Endothelial cell (in vitro differentiated cells): ENCODE results near the gene GAN. TPM values are rescaled to one million over a fixed set of nuclear protein-coding genes. Genes with fewer than 3 reads are reported as not detected.

Experiments used
- DNase-seq: peaks from one replicate; pipeline ENCODE4 v3.0.0; 2021; ENCODE audit warnings: low spot score
- H3K27ac Mint-ChIP-seq: one replicate; pipeline ENCODE4 v1.8.0; 2021; ENCODE audit warnings: mixed read lengths, inconsistent platforms; ENCODE audit not compliant: unreplicated experiment
- H3K27me3 Mint-ChIP-seq: one replicate; pipeline ENCODE4 v1.8.0; 2021; ENCODE audit warnings: mild to moderate bottlenecking, moderate library complexity, mixed read lengths, inconsistent platforms; ENCODE audit not compliant: unreplicated experiment
- H3K36me3 Mint-ChIP-seq: one replicate; pipeline ENCODE4 v1.8.0; 2021; ENCODE audit warnings: mild to moderate bottlenecking, low read depth, mixed read lengths, inconsistent platforms; ENCODE audit not compliant: unreplicated experiment
- H3K4me1 Mint-ChIP-seq: one replicate; pipeline ENCODE4 v1.8.0; 2021; ENCODE audit warnings: mild to moderate bottlenecking, mixed read lengths, inconsistent platforms; ENCODE audit not compliant: unreplicated experiment
- H3K4me3 Mint-ChIP-seq: one replicate; pipeline ENCODE4 v1.8.0; 2021; ENCODE audit warnings: mild to moderate bottlenecking, mixed read lengths, inconsistent platforms; ENCODE audit not compliant: unreplicated experiment
- H3K9me3 Mint-ChIP-seq: one replicate; pipeline ENCODE4 v1.8.0; 2021; ENCODE audit warnings: mixed read lengths, inconsistent platforms; ENCODE audit not compliant: unreplicated experiment
- CTCF ChIP-seq: fragments of 200-600 bp; sonication (generic); IDR thresholded peaks from one replicate; pipeline ENCODE4 v1.5.0; 2021; ENCODE audit warnings: antibody characterized with exemption; ENCODE audit not compliant: unreplicated experiment
- total RNA-seq: library from RNA; stranded (reverse); fragmentation: NEBNext Ultra II Directional; extraction: Animal tissue kit (Norgen Biotek cat#: 25700); gene quantifications from one replicate; pipeline ENCODE4 v1.2.1, GENCODE V29; 2021; ENCODE audit not compliant: unreplicated experiment

Gene GAN
- total RNA-seq, 1 donor from 2014 or later = 24.2 TPM

DNA sequence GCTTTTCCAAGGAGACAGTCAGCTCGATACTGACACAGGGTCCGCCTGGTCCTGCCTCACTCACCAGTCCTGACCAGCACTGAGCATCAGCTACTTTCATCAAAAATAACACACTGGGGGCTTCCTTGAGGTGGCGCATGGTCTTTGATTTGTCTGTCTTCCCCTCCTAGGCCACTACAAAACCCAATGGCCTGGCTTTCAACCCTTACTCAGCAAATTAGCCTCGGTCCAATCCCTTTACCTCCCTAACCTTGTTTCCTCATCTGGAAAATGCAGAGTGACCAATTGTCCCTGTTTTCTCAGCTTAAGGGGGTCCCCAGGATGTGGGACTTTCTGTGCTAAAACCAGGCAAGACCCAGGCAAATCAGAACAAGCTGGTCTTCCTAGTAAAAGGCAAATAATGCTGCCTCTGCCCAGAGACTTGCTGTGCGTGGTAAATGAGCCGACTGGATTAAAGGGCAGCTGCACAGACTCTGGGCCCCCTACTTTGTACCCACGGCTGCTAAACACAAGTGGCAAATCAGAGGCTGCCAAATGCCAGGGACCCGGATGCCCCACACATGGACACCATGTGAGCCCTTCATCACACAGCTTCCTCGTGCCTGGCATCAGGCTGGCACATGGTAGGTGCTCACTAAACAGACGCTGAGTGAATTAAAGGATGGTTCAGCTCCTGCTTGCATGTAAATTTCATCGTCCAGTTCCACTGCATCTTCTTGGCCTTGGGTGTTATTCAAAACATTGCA is 98.7 kb downstream of the GAN start:
- peaks cover 9% of the 10 kb centered on the region for H3K4me1 Mint-ChIP-seq
- H3K27ac Mint-ChIP-seq = no peak overlapping the region
- no peak for DNase-seq
- H3K9me3 Mint-ChIP-seq = no peaks in the 10 kb centered on the region
- H3K27me3 Mint-ChIP-seq = peaks cover 6% of the 10 kb centered on the region
- H3K36me3 Mint-ChIP-seq = no peaks in the 10 kb centered on the region
- no peak overlapping the region for H3K4me3 Mint-ChIP-seq
- no peak for TF ChIP-seq CTCF

DNA sequence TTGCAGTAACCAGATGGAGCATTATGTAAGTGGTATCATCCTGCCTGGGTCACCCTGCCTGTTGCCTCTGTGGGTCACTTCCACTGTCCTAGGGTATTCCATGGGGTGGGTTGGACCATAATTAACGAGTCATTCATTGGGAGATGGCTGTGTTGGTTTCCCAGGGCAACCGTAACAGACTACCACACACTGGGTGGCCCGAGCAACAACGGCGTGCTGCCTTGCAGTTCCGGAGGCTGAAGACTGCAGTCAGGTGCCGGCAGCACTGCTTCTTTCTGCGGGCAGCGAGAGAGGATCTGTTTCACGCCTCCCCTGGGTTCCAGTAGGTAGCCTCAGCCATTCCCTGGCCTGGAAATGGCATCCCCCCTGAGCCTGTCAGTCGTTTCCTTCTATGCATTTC is 101.0 kb downstream of the GAN start:
- peaks cover 9% of the 10 kb centered on the region for H3K4me1 Mint-ChIP-seq
- no peak for TF ChIP-seq CTCF
- H3K4me3 Mint-ChIP-seq = no peak overlapping the region
- peak; percentile 8 for DNase-seq
- peaks cover 2% of the 10 kb centered on the region for H3K27me3 Mint-ChIP-seq
- H3K36me3 Mint-ChIP-seq = no peaks in the 10 kb centered on the region
- no peaks in the 10 kb centered on the region for H3K9me3 Mint-ChIP-seq
- H3K27ac Mint-ChIP-seq = no peak overlapping the region

DNA sequence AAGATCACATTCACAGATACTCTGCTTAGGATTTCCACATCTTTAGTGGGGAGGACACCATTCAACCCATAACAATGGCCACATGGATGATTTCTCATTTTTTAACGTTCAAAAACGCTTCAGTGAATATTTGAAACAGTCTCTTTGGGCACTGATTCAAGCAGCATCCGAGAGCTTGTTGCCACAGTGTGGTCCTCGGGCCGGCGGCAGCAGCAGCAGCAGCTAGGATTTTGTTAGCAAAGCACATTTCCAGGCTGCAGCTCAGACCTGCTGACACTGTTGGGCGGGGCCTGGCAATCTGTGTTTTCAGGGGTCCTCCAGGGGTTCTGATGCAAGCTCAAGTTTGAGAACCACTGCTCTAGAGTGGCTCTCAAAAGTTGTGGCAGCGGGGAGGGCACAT is 102.0 kb downstream of the GAN start:
- Mint-ChIP-seq H3K4me3 (no peak overlapping the region), H3K9me3 (no peaks in the 10 kb centered on the region), H3K27me3 (peaks cover 2% of the 10 kb centered on the region), H3K27ac (peak overlapping the region; percentile 52), H3K36me3 (no peaks in the 10 kb centered on the region), H3K4me1 (peaks cover 9% of the 10 kb centered on the region)
- no peak for TF ChIP-seq CTCF
- no peak for DNase-seq

GRCh38 chr16:81417210-81417609 is 102.4 kb downstream of the GAN start:
- no peaks in the 10 kb centered on the region for H3K9me3 Mint-ChIP-seq
- peaks cover 2% of the 10 kb centered on the region for H3K27me3 Mint-ChIP-seq
- no peak for DNase-seq
- H3K4me1 Mint-ChIP-seq = peaks cover 9% of the 10 kb centered on the region
- TF ChIP-seq CTCF = no peak
- no peak overlapping the region for H3K4me3 Mint-ChIP-seq
- H3K27ac Mint-ChIP-seq = peak overlapping the region; percentile 30
- no peaks in the 10 kb centered on the region for H3K36me3 Mint-ChIP-seq

DNA sequence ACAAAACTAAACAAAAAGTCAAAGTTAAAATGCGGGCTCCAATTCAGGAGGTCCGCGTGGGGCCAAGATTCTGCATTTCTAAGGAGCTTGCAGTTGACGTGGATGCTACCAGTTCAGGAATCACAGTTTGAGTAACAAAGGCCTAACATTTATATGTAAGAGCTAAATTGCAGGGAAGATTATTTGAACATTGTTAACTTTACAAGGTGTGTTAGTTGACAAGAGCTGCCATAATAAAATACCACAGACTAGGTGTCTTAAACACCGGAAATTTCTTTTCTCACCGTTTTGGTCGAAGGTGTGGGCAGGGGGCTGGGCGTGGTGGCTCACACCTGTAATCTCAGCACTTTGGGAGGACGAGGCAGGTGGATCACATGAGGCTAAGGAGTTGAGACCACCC is 105.0 kb downstream of the GAN start:
- no peak for TF ChIP-seq CTCF
- peaks cover 2% of the 10 kb centered on the region for H3K4me1 Mint-ChIP-seq
- H3K27me3 Mint-ChIP-seq = no peaks in the 10 kb centered on the region
- no peak overlapping the region for H3K27ac Mint-ChIP-seq
- H3K9me3 Mint-ChIP-seq = no peaks in the 10 kb centered on the region
- H3K36me3 Mint-ChIP-seq = no peaks in the 10 kb centered on the region
- H3K4me3 Mint-ChIP-seq = no peak overlapping the region
- DNase-seq = no peak
